ENCODE data around the gene C11orf68.

DNA sequence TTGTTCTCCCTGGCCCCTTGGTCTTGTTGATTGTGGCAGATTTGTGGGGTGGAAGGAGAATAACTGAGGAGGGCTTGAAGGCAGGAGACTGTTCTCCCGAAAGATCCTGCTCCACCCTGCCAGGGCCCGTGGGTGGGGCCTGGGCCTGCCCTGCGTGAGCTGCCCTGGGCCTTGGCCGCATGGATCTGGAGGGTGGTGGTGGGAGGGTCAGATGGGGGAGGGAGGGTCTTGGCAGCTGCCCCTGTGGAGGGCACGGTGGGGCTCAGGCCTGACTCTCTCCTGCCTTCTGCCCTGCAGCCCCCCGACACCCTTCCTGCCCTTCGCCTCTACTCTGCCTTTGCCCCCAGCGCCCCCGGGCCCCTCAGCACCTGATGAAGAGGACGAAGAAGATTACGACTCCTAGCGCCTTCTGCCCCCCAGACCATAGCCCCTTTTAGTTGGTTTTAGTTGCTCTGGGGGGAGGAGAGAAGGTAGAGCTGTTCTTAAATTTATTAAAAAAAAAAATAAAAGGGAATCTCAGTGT is 2.2 kb upstream of the C11orf68 start:
- TF ChIP-seq, protein P1, sequence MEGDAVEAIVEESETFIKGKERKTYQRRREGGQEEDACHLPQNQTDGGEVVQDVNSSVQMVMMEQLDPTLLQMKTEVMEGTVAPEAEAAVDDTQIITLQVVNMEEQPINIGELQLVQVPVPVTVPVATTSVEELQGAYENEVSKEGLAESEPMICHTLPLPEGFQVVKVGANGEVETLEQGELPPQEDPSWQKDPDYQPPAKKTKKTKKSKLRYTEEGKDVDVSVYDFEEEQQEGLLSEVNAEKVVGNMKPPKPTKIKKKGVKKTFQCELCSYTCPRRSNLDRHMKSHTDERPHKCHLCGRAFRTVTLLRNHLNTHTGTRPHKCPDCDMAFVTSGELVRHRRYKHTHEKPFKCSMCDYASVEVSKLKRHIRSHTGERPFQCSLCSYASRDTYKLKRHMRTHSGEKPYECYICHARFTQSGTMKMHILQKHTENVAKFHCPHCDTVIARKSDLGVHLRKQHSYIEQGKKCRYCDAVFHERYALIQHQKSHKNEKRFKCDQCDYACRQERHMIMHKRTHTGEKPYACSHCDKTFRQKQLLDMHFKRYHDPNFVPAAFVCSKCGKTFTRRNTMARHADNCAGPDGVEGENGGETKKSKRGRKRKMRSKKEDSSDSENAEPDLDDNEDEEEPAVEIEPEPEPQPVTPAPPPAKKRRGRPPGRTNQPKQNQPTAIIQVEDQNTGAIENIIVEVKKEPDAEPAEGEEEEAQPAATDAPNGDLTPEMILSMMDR (conservative IDR thresholded peaks at IDR 0.05; ENCODE audit: low read length), result no peak
- no peak for TF ChIP-seq EZH2phosphoT487 (IDR thresholded peaks at IDR 0.05; ENCODE audit: borderline replicate concordance, low read depth, low read length)
